GM12878 (cell line): ENCODE measurements around the gene CHL1. TPM values are rescaled to one million over a fixed set of nuclear protein-coding genes. Genes with fewer than 3 reads are reported as not detected.

Experiments
- ATAC-seq: fragments of 200-7000 bp; cut with Tn5 transposase; 3 replicates; pipeline ENCODE4 v1.9.1; 2020; ENCODE audit warnings: mild to moderate bottlenecking, moderate library complexity
- BruUV-seq: library from RNA; stranded (reverse); fragments of 400-500 nt; replicated peaks from 2 replicates; lab custom pipeline; 2021; lab: Mats Ljungman, UMichigan
- CTCF ChIA-PET: fragments of 300-600 bp; sonication (Branson Sonifier 250); formaldehyde crosslinking; extraction: SDS; loops from one replicate; lab custom pipeline; 2021; ENCODE audit warnings: inconsistent platforms; lab: Yijun Ruan, JAX
- POLR2A ChIA-PET: fragments of 350-600 bp; formaldehyde crosslinking; extraction: SDS; loops from one replicate; lab custom pipeline; 2021; ENCODE audit warnings: inconsistent platforms; lab: Charles Lee
- RAD21 ChIA-PET: fragments of 300-600 bp; sonication (Branson Sonifier 250); formaldehyde crosslinking; loops from one replicate; lab custom pipeline; 2023; ENCODE audit warnings: antibody characterized with exemption; ENCODE audit not compliant: unreplicated experiment; lab: Charles Lee
- SMC1A ChIA-PET: fragments of 300-600 bp; sonication (Branson Sonifier 250); formaldehyde crosslinking; loops from one replicate; lab custom pipeline; 2023; ENCODE audit not compliant: unreplicated experiment, uncharacterized antibody; lab: Charles Lee
- DNase-seq: peaks from one replicate; pipeline ENCODE4 v3.0.0-alpha.2; 2011; ENCODE audit warnings: low read depth, low spot score
- FAIRE-seq: peaks from 3 replicates; lab custom pipeline; 2011; peaks lifted over from hg19 to GRCh38; lab: Jason Lieb, UNC
- H2AFZ ChIP-seq: 2 replicates; pipeline ENCODE4 v1.6.0; 2011; ENCODE audit warnings: low read depth, low read length, control low read depth; ENCODE audit not compliant: control insufficient read depth
- H3K27ac ChIP-seq: 2 replicates; pipeline ENCODE4 v1.5.1; 2011; ENCODE audit warnings: control low read depth; ENCODE audit not compliant: control insufficient read depth, insufficient read depth
- H3K27me3 ChIP-seq, 2 experiments: replicated peaks in 1 of 2; 2 replicates each; pipeline versions ENCODE4 v1.6.0 to v1.6.1; 2011; ENCODE audit warnings: low read length in 1 of 2; ENCODE audit not compliant: control insufficient read depth in 2 of 2, insufficient read depth in 2 of 2
- H3K36me3 ChIP-seq, 2 experiments: 2 replicates each; pipeline ENCODE4 v1.5.1; 2011; ENCODE audit warnings: low read length in 1 of 2; ENCODE audit not compliant: control insufficient read depth in 2 of 2, insufficient read depth in 2 of 2
- H3K4me1 ChIP-seq: 2 replicates; pipeline ENCODE4 v1.6.1; 2011; ENCODE audit warnings: mild to moderate bottlenecking, low read length, moderate library complexity, mixed read lengths; ENCODE audit not compliant: control insufficient read depth, insufficient read depth
- H3K4me2 ChIP-seq: 2 replicates; pipeline ENCODE4 v1.6.0; 2011; ENCODE audit warnings: control low read depth; ENCODE audit not compliant: control insufficient read depth, insufficient read depth
- H3K4me3 ChIP-seq: fragments of 200-600 bp; sonication (generic); 2 replicates; pipeline ENCODE4 v1.5.1; 2016
- H3K79me2 ChIP-seq: 2 replicates; pipeline ENCODE4 v1.6.0; 2011; ENCODE audit warnings: low read length; ENCODE audit not compliant: control insufficient read depth, insufficient read depth
- H3K9ac ChIP-seq: 2 replicates; pipeline ENCODE4 v1.8.0; 2011; ENCODE audit warnings: low read length, control low read depth, mixed read lengths; ENCODE audit not compliant: control insufficient read depth, insufficient read depth
- H3K9me3 ChIP-seq: replicated peaks from 3 replicates; pipeline ENCODE4 v1.5.1; 2011; ENCODE audit warnings: mild to moderate bottlenecking, low read length; ENCODE audit not compliant: control insufficient read depth, insufficient read depth
- H4K20me1 ChIP-seq: 2 replicates; pipeline ENCODE4 v1.6.0; 2011; ENCODE audit not compliant: control insufficient read depth, insufficient read depth
- BACH1 ChIP-seq: fragments of 450-650 bp; IDR thresholded peaks from 2 replicates; pipeline ENCODE4 v1.6.1; 2017; ENCODE audit warnings: mild to moderate bottlenecking, borderline replicate concordance
- BCL3 ChIP-seq: IDR thresholded peaks from 2 replicates; pipeline ENCODE4 v1.6.1; 2011; ENCODE audit warnings: borderline replicate concordance, low read depth, mild to moderate bottlenecking, moderate library complexity, low read length; ENCODE audit not compliant: insufficient read depth, poor library complexity, severe bottlenecking
- CREB1 ChIP-seq: IDR thresholded peaks from 2 replicates; pipeline ENCODE4 v1.6.1; 2012; ENCODE audit warnings: low read depth, mild to moderate bottlenecking, inconsistent platforms
- EGR1 ChIP-seq, 2 experiments: IDR thresholded peaks; 1 replicate in 1 of 2; 2 replicates in 1 of 2; pipeline ENCODE4 v1.6.1; 2011 to 2012; ENCODE audit warnings: low read depth in 2 of 2, low read length in 2 of 2, borderline replicate concordance in 1 of 2, mild to moderate bottlenecking in 1 of 2, moderate library complexity in 1 of 2
- FOXK2 ChIP-seq: fragments of 450-650 bp; IDR thresholded peaks from 2 replicates; pipeline ENCODE4 v1.6.1; 2017; ENCODE audit warnings: mild to moderate bottlenecking, moderate library complexity
- HDGF ChIP-seq: fragments of 450-650 bp; IDR thresholded peaks from 2 replicates; pipeline ENCODE4 v1.6.1; 2016; ENCODE audit warnings: antibody characterized with exemption
- IKZF2 ChIP-seq, 2 experiments: fragments of 450-650 bp; IDR thresholded peaks; 2 replicates each; pipeline ENCODE4 v1.6.1; 2017; ENCODE audit warnings: mild to moderate bottlenecking in 2 of 2, moderate library complexity in 2 of 2
- IRF3 ChIP-seq: fragments of 450-650 bp; IDR thresholded peaks from 2 replicates; pipeline ENCODE4 v1.6.1; 2014; ENCODE audit warnings: mild to moderate bottlenecking
- IRF4 ChIP-seq: IDR thresholded peaks from 2 replicates; pipeline ENCODE4 v1.6.1; 2011; ENCODE audit warnings: low read depth, low read length
- KDM1A ChIP-seq: fragments of 200-600 bp; sonication (generic); IDR thresholded peaks from 2 replicates; pipeline ENCODE4 v1.6.1; 2016; ENCODE audit warnings: borderline replicate concordance
- MEF2B ChIP-seq: fragments of 450-650 bp; IDR thresholded peaks from 2 replicates; pipeline ENCODE4 v1.6.1; 2018; ENCODE audit warnings: mild to moderate bottlenecking, moderate library complexity; ENCODE audit not compliant: partially characterized antibody, poor library complexity, severe bottlenecking
- MYC ChIP-seq: IDR thresholded peaks from 2 replicates; pipeline ENCODE4 v1.6.1; 2011; ENCODE audit warnings: mild to moderate bottlenecking, low read length, moderate library complexity, inconsistent platforms; ENCODE audit not compliant: insufficient read depth, insufficient replicate concordance, insufficient read length, severe bottlenecking
- STAT1 ChIP-seq: fragments of 450-650 bp; conservative IDR thresholded peaks from 2 replicates; pipeline ENCODE4 v1.6.1; 2014; ENCODE audit warnings: antibody characterized with exemption, mild to moderate bottlenecking
- TARDBP ChIP-seq: IDR thresholded peaks from 2 replicates; pipeline ENCODE4 v1.6.1; 2016; ENCODE audit warnings: borderline replicate concordance
- TBL1XR1 ChIP-seq: IDR thresholded peaks from 2 replicates; pipeline ENCODE4 v1.6.1; 2012; ENCODE audit warnings: low read depth, low read length, improper control_type of control experiment
- ZNF217 ChIP-seq: fragments of 450-650 bp; IDR thresholded peaks from 2 replicates; pipeline ENCODE4 v1.6.1; 2017; ENCODE audit warnings: antibody characterized with exemption, mild to moderate bottlenecking
- ZZZ3 ChIP-seq: IDR thresholded peaks from 2 replicates; pipeline ENCODE4 v1.6.1; 2011; ENCODE audit warnings: low read depth; ENCODE audit not compliant: control insufficient read depth, insufficient read length
- WGBS: methylation state at CpG from one replicate; pipeline ENCODE4 v1.1.6; 2016; ENCODE audit warnings: low lambda C conversion rate; ENCODE audit not compliant: insufficient replicate concordance, insufficient coverage; ENCODE audit errors: missing lambda C conversion rate; 5-methylcytosine and 5-hydroxymethylcytosine counted together
- in situ Hi-C: fragments of 300-500 bp; cut with MboI; formaldehyde crosslinking; loops from 9 replicates; pipeline ENCODE4 v1.14.3; 2018; ENCODE audit warnings: mixed read lengths
- intact Hi-C: fragments of 100-400 bp; cut with micrococcal nuclease; formaldehyde crosslinking; loops from one replicate; pipeline ENCODE4 v1.14.2; 2022; ENCODE audit not compliant: unreplicated experiment
- polyA plus RNA-seq, 11 experiments: library from polyadenylated mRNA; depleted of rRNA in 4 of 11; unstranded in 6 of 11; stranded (reverse) in 5 of 11; fragments of >200 nt; fragmentation: Nextera tagmentation in 4 of 11; fragmentation: Illumina TruSeq in 1 of 11; extraction: Ambion mirVana in 4 of 11; extraction: Trizol in 1 of 11; gene quantifications; 1 replicate in 1 of 11; 2 replicates in 10 of 11; pipeline versions ENCODE4 v1.2.1 to v1.2.3, GENCODE V29; 2011 to 2016; ENCODE audit warnings: inconsistent platforms in 2 of 11, missing spikeins in 2 of 11, low read depth in 1 of 11
- total RNA-seq, 4 experiments: library from RNA; depleted of rRNA in 3 of 4; stranded (reverse); fragments of >200 nt in 3 of 4; fragmentation: Illumina TruSeq in 1 of 4; extraction: Trizol in 1 of 4; gene quantifications; 2 replicates each; pipeline versions ENCODE4 v1.2.1 to v1.2.3, GENCODE V29; 2013 to 2021

Gene CHL1
- total and polyA plus RNA-seq, 10 of the 15 experiments (the other 5 are each of a cell fraction or from before 2014, with no cell fraction given), result 0.71 to 30.4 (median 1.8) TPM

GRCh38 chr3:353191-353739 lies 156.7 kb downstream of the CHL1 start:
- no peaks in the 10 kb centered on the region for H4K20me1 ChIP-seq
- FAIRE-seq (peak; percentile 18), ATAC-seq (no peak), DNase-seq (no peak)
- no peak overlapping the region for H3K9ac ChIP-seq
- ChIA-PET RAD21 (interaction anchor here (1.2 to 9.9 kb wide), 39 partner anchors 10 to 330 kb away, joined by 3 to 328 read pairs (median 11); no protein-coding TSS in a partner anchor), CTCF (interaction anchor here (0.8 to 12.4 kb wide), 51 partner anchors 8 to 340 kb away, joined by 3 to 415 read pairs (median 9); no protein-coding TSS in a partner anchor), POLR2A (interaction anchor here (1.0 to 1.2 kb wide), 3 partner anchors 9 to 75 kb away, joined by 3 to 4 read pairs (median 4); no protein-coding TSS in a partner anchor), SMC1A (interaction anchor here (0.7 to 8.7 kb wide), 60 partner anchors 10 to 338 kb away, joined by 3 to 331 read pairs (median 10); no protein-coding TSS in a partner anchor)
- no peak overlapping the region for H3K27ac ChIP-seq
- H3K4me3 ChIP-seq, result no peak overlapping the region
- no peaks in the 10 kb centered on the region for H3K4me1 ChIP-seq
- in situ Hi-C loops, result no loop called here
- H3K9me3 ChIP-seq, result no peaks in the 10 kb centered on the region
- whole genome bisulfite sequencing, result 43% methylated on average over 3 of the region's 3 CpGs
- intact Hi-C loops, result loop anchor here (5.0 kb wide), 1 partner anchor 156 kb away; the partner anchor contains the start of gene CHL1
- TF ChIP-seq STAT1 (no peak), ZZZ3 (no peak), BACH1 (no peak), IRF3 (no peak), CREB1 (no peak), ZNF217 (no peak), MEF2B (no peak), TARDBP (no peak), HDGF (no peak), EGR1 (IDR thresholded peaks at IDR 0.05; ENCODE audit: borderline replicate concordance in 1 of 2, low read depth in 2 of 2, low read length in 2 of 2) (no peak), FOXK2 (no peak), IKZF2 (IDR thresholded peaks at IDR 0.05) (no peak), TBL1XR1 (no peak), MYC (no peak), IRF4 (no peak), BCL3 (no peak), KDM1A (no peak)
- no peaks in the 10 kb centered on the region for H3K79me2 ChIP-seq
- H3K4me2 ChIP-seq, result no peak overlapping the region
- no peaks in the 10 kb centered on the region for H3K36me3 ChIP-seq
- H3K27me3 ChIP-seq, result no peaks in the 10 kb centered on the region
- BruUV-seq, result no TSS peak
- H2AFZ ChIP-seq, result no peak overlapping the region
